Heart left ventricle (tissue), 16 donors: ENCODE data around the gene C1orf167. TPM values are rescaled to one million over a fixed set of nuclear protein-coding genes. Genes with fewer than 3 reads are reported as not detected.

Experiments used
- ATAC-seq, 4 donors: fragments of 200-7000 bp; cut with Tn5 transposase; one replicate each; pipeline ENCODE4 v1.9.1; 2020 to 2022; ENCODE audit warnings: moderate library complexity in 4 of 4, mild to moderate bottlenecking in 3 of 4, moderate number of reproducible peaks in 1 of 4
- DNase-seq, 5 donors: peaks; one replicate each; pipeline ENCODE4 v3.0.0-alpha.2; 2020
- H3K27ac ChIP-seq, 12 donors: fragments of 200-600 bp; sonication (generic) in 4 of 12; one replicate each; pipeline versions ENCODE4 v1.5.0 to v1.8.0; 2016 to 2022; ENCODE audit warnings: mild to moderate bottlenecking in 2 of 12
- H3K27me3 ChIP-seq, 9 donors: fragments of 200-600 bp; sonication (generic) in 2 of 9; one replicate each; pipeline versions ENCODE4 v1.5.1 to v1.8.0; 2016 to 2022; ENCODE audit warnings: mild to moderate bottlenecking in 3 of 9
- H3K36me3 ChIP-seq, 9 donors: fragments of 200-600 bp; sonication (generic) in 2 of 9; one replicate each; pipeline versions ENCODE4 v1.5.0 to v1.8.0; 2018 to 2022; ENCODE audit warnings: mild to moderate bottlenecking in 2 of 9
- H3K4me1 ChIP-seq, 12 donors: fragments of 200-600 bp; sonication (generic) in 4 of 12; one replicate each; pipeline versions ENCODE4 v1.5.0 to v1.8.0; 2016 to 2022; ENCODE audit warnings: mild to moderate bottlenecking in 3 of 12
- H3K4me3 ChIP-seq, 12 donors: fragments of 200-600 bp; sonication (generic) in 4 of 12; one replicate each; pipeline versions ENCODE4 v1.5.0 to v1.8.0; 2017 to 2022; ENCODE audit warnings: mild to moderate bottlenecking in 9 of 12, moderate library complexity in 4 of 12
- H3K9me3 ChIP-seq, 12 donors: fragments of 200-600 bp; sonication (generic) in 4 of 12; one replicate each; pipeline versions ENCODE4 v1.5.0 to v1.8.0; 2016 to 2022; ENCODE audit warnings: mild to moderate bottlenecking in 1 of 12
- POLR2A ChIP-seq, 2 donors: fragments of 450-650 bp; IDR thresholded peaks; one replicate each; pipeline ENCODE4 v1.6.1; 2017; ENCODE audit warnings: antibody characterized with exemption in 2 of 2, mild to moderate bottlenecking in 2 of 2, moderate library complexity in 2 of 2
- WGBS, 4 donors: extraction: QIAGEN DNeasy Blood & Tissue Kit in 2 of 4; methylation state at CpG; one replicate each; pipeline versions ENCODE4 v1.1.5 to v1.1.7; 2013 to 2018; 5-methylcytosine and 5-hydroxymethylcytosine counted together
- intact Hi-C, 10 donors: fragments of 100-400 bp; cut with DNase I; formaldehyde crosslinking; loops; one replicate each; pipeline versions ENCODE4 v1.11.1 to v1.14.2; 2022
- polyA plus RNA-seq, 2 donors: library from polyadenylated mRNA; stranded (reverse); fragments of 200-250 nt; gene quantifications; one replicate each; pipeline ENCODE4 v1.2.3, GENCODE V29; 2013
- total RNA-seq, 9 donors: library from RNA; depleted of rRNA in 2 of 9; stranded (reverse); fragments of >200 nt in 2 of 9; fragmentation: NEBNext Ultra II Directional in 3 of 9; extraction: Animal tissue kit (Norgen Biotek cat#: 25700) in 3 of 9; gene quantifications; one replicate each; pipeline versions ENCODE4 v1.1.0 to v1.2.4, GENCODE V29; 2016 to 2023
- TF ChIP-seq, protein P1 (sequence below), 12 donors: fragments of 200-600 bp; sonication (generic) in 4 of 12; IDR thresholded peaks; one replicate each; pipeline versions ENCODE4 v1.5.0 to v1.8.0; 2018 to 2022; ENCODE audit warnings: antibody characterized with exemption in 12 of 12, mild to moderate bottlenecking in 5 of 12
- donor health status: ischemic (EF 13 %, LVEDD 7.1; RV severe dilation, severe dysfunction).
- donor health status: healthy with polysubstance abuse.
- donor health status: DM: no; HTN: yes; CAD: no.
- donor health status: DM: no; HTN: no; CAD: no.
- donor health status: ischemic (EF 25% LVEDD 6.9; RV normal size, moderate dysfunction).
- donor health status: ischemic (EF 25% LVEDD 5.7; RV mildly dilated, moderate dysfunction).
- donor health status: healthy.
- donor health status: DM: yes; HTN: yes; CAD: no.
- donor health status: ischemic (EF 35%, LVEDD 5.7; RV mildly dilated, moderate dysfunction).
- donor health status: nonischemic (EF 11% LVEDD 7.7; RV severe dilation, severe dysfunction).
- donor health status: DM: yes; HTN: yes; CAD: no.
- donor health status: PGD.
- donor health status: ischemic (EF 29% LVEDD 5.4; RV normal size, mild dysfunction).
- donor health status: nonischemic (EF 23%, LVEDD 6.1; RV moderate dilation, normal function).

The C1orf167 gene
- total and polyA plus RNA-seq, 11 donors: 1.5 to 7.6 (median 3.8) TPM

GRCh38 chr1:11800391-11800755, 38.4 kb downstream of the C1orf167 start:
- peaks cover 0 to 64% (median 43%) of the 10 kb centered on the region in 9 donors for H3K36me3 ChIP-seq
- TF ChIP-seq, protein P1, sequence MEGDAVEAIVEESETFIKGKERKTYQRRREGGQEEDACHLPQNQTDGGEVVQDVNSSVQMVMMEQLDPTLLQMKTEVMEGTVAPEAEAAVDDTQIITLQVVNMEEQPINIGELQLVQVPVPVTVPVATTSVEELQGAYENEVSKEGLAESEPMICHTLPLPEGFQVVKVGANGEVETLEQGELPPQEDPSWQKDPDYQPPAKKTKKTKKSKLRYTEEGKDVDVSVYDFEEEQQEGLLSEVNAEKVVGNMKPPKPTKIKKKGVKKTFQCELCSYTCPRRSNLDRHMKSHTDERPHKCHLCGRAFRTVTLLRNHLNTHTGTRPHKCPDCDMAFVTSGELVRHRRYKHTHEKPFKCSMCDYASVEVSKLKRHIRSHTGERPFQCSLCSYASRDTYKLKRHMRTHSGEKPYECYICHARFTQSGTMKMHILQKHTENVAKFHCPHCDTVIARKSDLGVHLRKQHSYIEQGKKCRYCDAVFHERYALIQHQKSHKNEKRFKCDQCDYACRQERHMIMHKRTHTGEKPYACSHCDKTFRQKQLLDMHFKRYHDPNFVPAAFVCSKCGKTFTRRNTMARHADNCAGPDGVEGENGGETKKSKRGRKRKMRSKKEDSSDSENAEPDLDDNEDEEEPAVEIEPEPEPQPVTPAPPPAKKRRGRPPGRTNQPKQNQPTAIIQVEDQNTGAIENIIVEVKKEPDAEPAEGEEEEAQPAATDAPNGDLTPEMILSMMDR (IDR thresholded peaks at IDR 0.05): no peak
- no peak for TF ChIP-seq POLR2A (IDR thresholded peaks at IDR 0.05)
- H3K4me3 ChIP-seq: peak overlapping the region in 1 of 12 donors; percentile 86
- 87 to 94% (median 91%) methylated on average over 8 of the region's 8 CpGs for WGBS, 4 donors
- intact Hi-C loops: loop anchor here in 5 of 10 donors (5.0 to 10.0 kb wide), 3 partner anchors 63 to 526 kb away; partner anchors contain the start of genes AGTRAP (in 5 of the 5) and UBIAD1 (in 1 of the 5)
- no peak for ATAC-seq
- peaks cover 22 to 92% (median 68%) of the 10 kb centered on the region in 12 donors for H3K4me1 ChIP-seq
- H3K27ac ChIP-seq: peak overlapping the region in 10 of 12 donors; percentile 14 to 100 (median 99)
- DNase-seq: no peak
- H3K9me3 ChIP-seq: no peaks in the 10 kb centered on the region
- no peaks in the 10 kb centered on the region for H3K27me3 ChIP-seq

- intact Hi-C loops: loop anchor here in 5 of 10 donors (5.0 to 10.0 kb wide), 3 partner anchors 64 to 526 kb away; partner anchors contain the start of genes AGTRAP (in 5 of the 5) and UBIAD1 (in 1 of the 5)
- peak overlapping the region in 11 of 12 donors; percentile 14 to 100 (median 99) for H3K27ac ChIP-seq
- H3K27me3 ChIP-seq: no peaks in the 10 kb centered on the region
- no peak for ATAC-seq
- TF ChIP-seq, protein P1 (IDR thresholded peaks at IDR 0.05): no peak
- TF ChIP-seq POLR2A (IDR thresholded peaks at IDR 0.05): no peak
- peak in 2 of 5 donors; percentile 13 to 51 for DNase-seq
- peak overlapping the region in 7 of 12 donors; percentile 67 to 94 (median 84) for H3K4me3 ChIP-seq
- peaks cover 0 to 59% (median 38%) of the 10 kb centered on the region in 9 donors for H3K36me3 ChIP-seq
- H3K4me1 ChIP-seq: peaks cover 19 to 87% (median 65%) of the 10 kb centered on the region in 12 donors
- H3K9me3 ChIP-seq: no peaks in the 10 kb centered on the region
- 58 to 81% (median 71%) methylated on average over 16 to 21 of the region's 21 CpGs for WGBS, 4 donors
These were observed 38.9 kb downstream of the C1orf167 start for GRCh38 chr1:11800756-11801433.

DNA sequence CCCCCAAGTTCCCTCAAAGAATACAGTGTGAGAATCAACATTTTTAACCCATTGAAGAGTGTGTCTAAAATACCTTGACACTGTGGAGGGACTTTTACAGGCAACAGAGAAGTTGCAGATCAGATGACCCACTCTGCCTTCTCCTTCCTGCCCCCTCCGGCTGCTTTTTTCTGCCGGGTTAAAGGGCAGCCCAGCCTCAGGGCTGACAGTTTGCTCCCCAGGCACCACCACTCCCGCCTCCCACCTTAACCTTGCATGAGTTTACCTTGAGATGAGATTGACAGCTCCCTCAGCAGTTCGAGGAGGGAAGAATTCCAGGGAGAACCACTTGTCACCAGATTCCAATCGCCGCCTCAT, 40.6 kb downstream of the C1orf167 start:
- no peaks in the 10 kb centered on the region for H3K27me3 ChIP-seq
- no peaks in the 10 kb centered on the region for H3K9me3 ChIP-seq
- H3K4me1 ChIP-seq: peaks cover 21 to 83% (median 57%) of the 10 kb centered on the region in 12 donors
- peak overlapping the region; percentile 97 to 100 (median 99) for H3K27ac ChIP-seq
- DNase-seq: peak in 3 of 5 donors; percentile 40 to 57 (median 43)
- ATAC-seq: no peak
- WGBS, 4 donors: 3 to 14% (median 7%) methylated on average over 3 to 6 of the region's 6 CpGs
- peaks cover 0 to 50% (median 37%) of the 10 kb centered on the region in 9 donors for H3K36me3 ChIP-seq
- peak overlapping the region; percentile 44 to 98 (median 82) for H3K4me3 ChIP-seq
- intact Hi-C loops: loop anchor here in 5 of 10 donors (2.0 to 10.0 kb wide), 5 partner anchors 16 to 528 kb away; partner anchors contain the start of genes AGTRAP (in 5 of the 5) and UBIAD1 (in 1 of the 5)
- peak in 1 of 2 donors; percentile 14 for TF ChIP-seq POLR2A (IDR thresholded peaks at IDR 0.05)
- TF ChIP-seq, protein P1 (IDR thresholded peaks at IDR 0.05): no peak
